A549 (cell line): ENCODE measurements around the gene TLE1. TPM values are rescaled to one million over a fixed set of nuclear protein-coding genes. Genes with fewer than 3 reads are reported as not detected.

ENCODE experiments used
- ATAC-seq, 2 experiments: fragments of 200-7000 bp in 1 of 2; fragments of >200 bp in 1 of 2; cut with Nextera tagmentation in 1 of 2; cut with Tn5 transposase in 1 of 2; 3 replicates each; pipeline versions ENCODE4 v1.8.0 to v1.9.1; 2018 to 2020; ENCODE audit warnings: mild to moderate bottlenecking in 1 of 2, moderate library complexity in 1 of 2
- CTCF ChIA-PET: fragments of 300-600 bp; sonication (Branson Sonifier 250); formaldehyde crosslinking; extraction: SDS; loops from one replicate; lab custom pipeline; 2021; ENCODE audit warnings: antibody characterized with exemption, inconsistent platforms; lab: Yijun Ruan, JAX
- POLR2A ChIA-PET: fragments of 350-600 bp; formaldehyde crosslinking; extraction: SDS; loops from one replicate; lab custom pipeline; 2021; ENCODE audit warnings: antibody characterized with exemption, inconsistent platforms; lab: Yijun Ruan, JAX
- DNase-seq, 2 experiments: peaks; one replicate each; pipeline versions ENCODE4 v3.0.0 to v3.0.0-alpha.2; 2011 to 2016; ENCODE audit warnings: low read depth in 1 of 2, low spot score in 1 of 2
- FAIRE-seq: peaks from 2 replicates; lab custom pipeline; 2011; peaks lifted over from hg19 to GRCh38; lab: Jason Lieb, UNC
- H3K27ac ChIP-seq, 2 experiments: fragments of >200 bp; sonication (Bioruptor Twin); formaldehyde crosslinking; 3 replicates each; pipeline ENCODE4 v1.5.1; 2016 to 2017
- H3K4me1 ChIP-seq: fragments of >200 bp; sonication (Bioruptor Twin); formaldehyde crosslinking; 3 replicates; pipeline ENCODE4 v1.6.1; 2016
- H3K4me2 ChIP-seq: fragments of >200 bp; sonication (Bioruptor Twin); formaldehyde crosslinking; 3 replicates; pipeline ENCODE4 v1.6.1; 2016
- H3K4me3 ChIP-seq: fragments of >200 bp; sonication (Bioruptor Twin); formaldehyde crosslinking; 3 replicates; pipeline ENCODE4 v1.5.1; 2016
- H3K9me3 ChIP-seq: fragments of >200 bp; sonication (Bioruptor Twin); formaldehyde crosslinking; 3 replicates; pipeline ENCODE4 v1.6.1; 2016
- ATOH8 ChIP-seq: fragments of 250-450 bp; sonication (Bioruptor Pico); IDR thresholded peaks from 2 replicates; pipeline ENCODE4 v1.5.0; 2020; ENCODE audit warnings: low read depth, mild to moderate bottlenecking, moderate library complexity
- CEBPB ChIP-seq, 2 experiments: fragments of >200 bp in 1 of 2; sonication (Bioruptor Twin) in 1 of 2; formaldehyde crosslinking in 1 of 2; IDR thresholded peaks; 2 replicates each; pipeline ENCODE4 v1.6.1; 2012 to 2016
- CHD4 ChIP-seq: fragments of 200-600 bp; sonication (generic); IDR thresholded peaks from 2 replicates; pipeline ENCODE4 v1.6.1; 2016; ENCODE audit warnings: antibody characterized with exemption, mild to moderate bottlenecking, borderline replicate concordance
- EP300 ChIP-seq, 2 experiments: fragments of >200 bp; sonication (Bioruptor Twin); formaldehyde crosslinking; IDR thresholded peaks; 2 replicates in 1 of 2; 3 replicates in 1 of 2; pipeline ENCODE4 v1.6.1; 2016 to 2017
- FOSB ChIP-seq: fragments of 250-450 bp; sonication (Bioruptor Pico); IDR thresholded peaks from 2 replicates; pipeline ENCODE4 v1.5.0; 2020; ENCODE audit warnings: mild to moderate bottlenecking, moderate library complexity
- FOXS1 ChIP-seq: fragments of 250-450 bp; sonication (Bioruptor Pico); IDR thresholded peaks from 2 replicates; pipeline ENCODE4 v1.5.0; 2020; ENCODE audit warnings: mild to moderate bottlenecking, moderate library complexity
- GATA3 ChIP-seq: IDR thresholded peaks from 2 replicates; pipeline ENCODE4 v1.6.1; 2012; ENCODE audit warnings: borderline replicate concordance
- JUN ChIP-seq, 2 experiments: fragments of >200 bp; sonication (Bioruptor Twin); formaldehyde crosslinking; IDR thresholded peaks; 2 replicates in 1 of 2; 3 replicates in 1 of 2; pipeline ENCODE4 v1.6.1; 2016 to 2017
- JUNB ChIP-seq: fragments of >200 bp; sonication (Bioruptor Twin); formaldehyde crosslinking; IDR thresholded peaks from 2 replicates; pipeline ENCODE4 v1.6.1; 2016
- KDM1A ChIP-seq: fragments of 200-600 bp; sonication (generic); IDR thresholded peaks from 2 replicates; pipeline ENCODE4 v1.6.1; 2016; ENCODE audit warnings: low read depth, mild to moderate bottlenecking
- MAZ ChIP-seq: fragments of 150-350 bp; IDR thresholded peaks from 2 replicates; pipeline ENCODE4 v1.6.1; 2014; ENCODE audit warnings: antibody characterized with exemption, low read depth, low read length, borderline replicate concordance
- POLR2AphosphoS2 ChIP-seq: conservative IDR thresholded peaks from 2 replicates; pipeline ENCODE4 v1.6.1; 2012; ENCODE audit warnings: low read length, improper control_type of control experiment, inconsistent platforms
- RARB ChIP-seq: fragments of 250-450 bp; sonication (Bioruptor Pico); IDR thresholded peaks from 2 replicates; pipeline ENCODE4 v1.8.0; 2021; ENCODE audit warnings: mild to moderate bottlenecking, moderate library complexity
- RNF2 ChIP-seq: fragments of 200-600 bp; sonication (generic); IDR thresholded peaks from 2 replicates; pipeline ENCODE4 v1.6.1; 2016; ENCODE audit warnings: low read depth, mild to moderate bottlenecking, antibody characterized with exemption, moderate library complexity, borderline replicate concordance
- TP53 ChIP-seq: fragments of 250-450 bp; sonication (Bioruptor Pico); IDR thresholded peaks from 2 replicates; pipeline ENCODE4 v1.5.0; 2021; ENCODE audit warnings: mild to moderate bottlenecking, moderate library complexity
- ZFP36 ChIP-seq: fragments of 450-650 bp; IDR thresholded peaks from 2 replicates; pipeline ENCODE4 v1.6.1; 2014; ENCODE audit warnings: borderline replicate concordance; ENCODE audit not compliant: partially characterized antibody
- WGBS: methylation state at CpG from one replicate; pipeline ENCODE4 v1.1.6; 2017; ENCODE audit errors: missing lambda C conversion rate; 5-methylcytosine and 5-hydroxymethylcytosine counted together
- polyA plus RNA-seq, 4 experiments: library from polyadenylated mRNA; depleted of rRNA in 3 of 4; stranded (reverse); fragments of >200 nt; fragmentation: RNase III in 1 of 4; extraction: RNeasy Plus Mini Kit Qiagen cat#74134 plus additional on column Dnase treatment in 1 of 4; gene quantifications; 2 replicates in 3 of 4; 3 replicates in 1 of 4; pipeline ENCODE4 v1.2.3, GENCODE V29; 2011 to 2017
- TF ChIP-seq, protein P1 (sequence below): fragments of >200 bp; sonication (Bioruptor Twin); formaldehyde crosslinking; IDR thresholded peaks from 2 replicates; pipeline ENCODE4 v1.6.1; 2016
- TF ChIP-seq, protein P2 (sequence below): IDR thresholded peaks from 2 replicates; pipeline ENCODE4 v1.6.1; 2012
- TF ChIP-seq, protein P3 (sequence below): fragments of 150-350 bp; IDR thresholded peaks from 2 replicates; pipeline ENCODE4 v1.6.1; 2014; ENCODE audit warnings: low read depth, mild to moderate bottlenecking, low read length

TLE1 gene
- polyA plus RNA-seq, 2 of the 4 experiments (the other 2 are of a cell fraction), result 45.8 to 117 TPM

GRCh38 chr9:81680006-81680405, 9.3 kb downstream of the TLE1 start:
- DNase-seq (no peak), ATAC-seq (no peak), FAIRE-seq (no peak)
- H3K4me1 ChIP-seq, result peaks cover 47% of the 10 kb centered on the region
- H3K9me3 ChIP-seq, result no peaks in the 10 kb centered on the region
- WGBS, result 88% methylated on average over 9 of the region's 9 CpGs
- H3K4me3 ChIP-seq, result no peak overlapping the region
- POLR2A ChIA-PET, result no interaction called here
- no peak overlapping the region for H3K4me2 ChIP-seq
- CTCF ChIA-PET, result no interaction called here
- peak overlapping the region in 1 of 2 experiments; percentile 43; a peak in 1 of 6 replicates for H3K27ac ChIP-seq
- no peak for TF ChIP-seq FOXS1
- no peak for TF ChIP-seq JUNB
- TF ChIP-seq, protein P1, sequence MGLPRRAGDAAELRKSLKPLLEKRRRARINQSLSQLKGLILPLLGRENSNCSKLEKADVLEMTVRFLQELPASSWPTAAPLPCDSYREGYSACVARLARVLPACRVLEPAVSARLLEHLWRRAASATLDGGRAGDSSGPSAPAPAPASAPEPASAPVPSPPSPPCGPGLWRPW, result no peak
- TF ChIP-seq, protein P2, sequence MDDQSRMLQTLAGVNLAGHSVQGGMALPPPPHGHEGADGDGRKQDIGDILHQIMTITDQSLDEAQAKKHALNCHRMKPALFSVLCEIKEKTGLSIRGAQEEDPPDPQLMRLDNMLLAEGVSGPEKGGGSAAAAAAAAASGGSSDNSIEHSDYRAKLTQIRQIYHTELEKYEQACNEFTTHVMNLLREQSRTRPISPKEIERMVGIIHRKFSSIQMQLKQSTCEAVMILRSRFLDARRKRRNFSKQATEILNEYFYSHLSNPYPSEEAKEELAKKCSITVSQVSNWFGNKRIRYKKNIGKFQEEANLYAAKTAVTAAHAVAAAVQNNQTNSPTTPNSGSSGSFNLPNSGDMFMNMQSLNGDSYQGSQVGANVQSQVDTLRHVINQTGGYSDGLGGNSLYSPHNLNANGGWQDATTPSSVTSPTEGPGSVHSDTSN, result no peak
- TF ChIP-seq TP53 (CRISPR knock-in tag), result no peak
- no peak for TF ChIP-seq RARB (CRISPR knock-in tag)
- TF ChIP-seq MAZ, result no peak
- no peak for TF ChIP-seq GATA3
- TF ChIP-seq, protein P3, sequence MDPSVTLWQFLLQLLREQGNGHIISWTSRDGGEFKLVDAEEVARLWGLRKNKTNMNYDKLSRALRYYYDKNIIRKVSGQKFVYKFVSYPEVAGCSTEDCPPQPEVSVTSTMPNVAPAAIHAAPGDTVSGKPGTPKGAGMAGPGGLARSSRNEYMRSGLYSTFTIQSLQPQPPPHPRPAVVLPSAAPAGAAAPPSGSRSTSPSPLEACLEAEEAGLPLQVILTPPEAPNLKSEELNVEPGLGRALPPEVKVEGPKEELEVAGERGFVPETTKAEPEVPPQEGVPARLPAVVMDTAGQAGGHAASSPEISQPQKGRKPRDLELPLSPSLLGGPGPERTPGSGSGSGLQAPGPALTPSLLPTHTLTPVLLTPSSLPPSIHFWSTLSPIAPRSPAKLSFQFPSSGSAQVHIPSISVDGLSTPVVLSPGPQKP, result no peak
- no peak for TF ChIP-seq CEBPB (IDR thresholded peaks at IDR 0.05)
- TF ChIP-seq ATOH8 (CRISPR knock-in tag), result no peak
- TF ChIP-seq RNF2, result no peak
- TF ChIP-seq EP300 (IDR thresholded peaks at IDR 0.05), result no peak
- no peak for TF ChIP-seq FOSB
- TF ChIP-seq CHD4, result no peak
- no peak for TF ChIP-seq ZFP36
- no peak for TF ChIP-seq POLR2AphosphoS2
- no peak for TF ChIP-seq KDM1A
- TF ChIP-seq, all 56 proteins: peak for 0

DNA sequence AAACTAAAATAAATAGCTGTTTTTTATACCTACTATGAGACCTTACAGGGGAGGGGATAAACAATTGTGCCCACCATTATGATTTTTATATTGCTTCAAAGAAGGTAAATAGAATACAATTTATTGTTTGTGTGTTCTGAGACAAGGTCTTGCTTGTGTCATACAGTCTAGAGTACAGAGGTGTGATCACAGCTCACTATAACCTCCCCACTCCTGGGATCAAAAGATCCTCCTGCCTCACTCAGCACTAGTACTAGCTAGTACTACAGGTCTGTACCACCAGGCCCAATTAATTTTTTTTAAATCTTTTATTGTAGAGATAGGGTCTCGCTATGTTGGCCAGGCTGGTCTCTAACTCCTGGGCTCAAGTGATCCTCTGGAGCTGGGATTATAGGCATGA, 11.3 kb downstream of the TLE1 start:
- Histone ChIP-seq H3K4me3 (no peak overlapping the region), H3K4me2 (no peak overlapping the region), H3K9me3 (no peaks in the 10 kb centered on the region), H3K27ac (0 out of 6 replicates have a peak overlapping the region, but pooled peaks of 1 of the 2 experiments have one; percentile 5), H3K4me1 (peaks cover 28% of the 10 kb centered on the region; the same call in 2 of the 3 replicates)
- CTCF ChIA-PET, result interaction anchor here (1.2 to 2.8 kb wide), 2 partner anchors 8 to 928 kb away, joined by 5 to 12 read pairs; no protein-coding TSS in a partner anchor
- 100% methylated on average over 1 of the region's 1 CpG for WGBS
- DNase-seq, result no peak
- TF ChIP-seq, protein P2, result no peak
- no peak for TF ChIP-seq JUN (IDR thresholded peaks at IDR 0.05)
- POLR2A ChIA-PET, result no interaction called here
- no peak for ATAC-seq
- no peak for FAIRE-seq
